HCT116 (cell line): ENCODE results near the gene CACNA2D3. TPM values are rescaled to one million over a fixed set of nuclear protein-coding genes. Genes with fewer than 3 reads are reported as not detected.

Experiments used
- ATAC-seq: fragments of 200-7000 bp; cut with Tn5 transposase; 2 replicates; pipeline ENCODE4 v1.9.1; 2020; ENCODE audit warnings: mild to moderate bottlenecking, moderate library complexity
- BruUV-seq: library from RNA; stranded (reverse); fragments of 400-500 nt; replicated peaks from 2 replicates; lab custom pipeline; 2021; lab: Mats Ljungman, UMichigan
- CTCF ChIA-PET: fragments of 300-600 bp; sonication (Branson Sonifier 250); formaldehyde crosslinking; loops from one replicate; lab custom pipeline; 2021; ENCODE audit warnings: antibody characterized with exemption; lab: Charles Lee
- POLR2A ChIA-PET: fragments of 300-600, 350-600 bp; sonication (Branson Sonifier 250); formaldehyde crosslinking; loops from one replicate; lab custom pipeline; 2021; ENCODE audit warnings: antibody characterized with exemption; lab: Charles Lee
- RAD21 ChIA-PET, 2 experiments: fragments of 300-600 bp; sonication (Branson Sonifier 250); formaldehyde crosslinking; loops; one replicate each; lab custom pipeline; 2023; ENCODE audit warnings: low total read pairs in 2 of 2; ENCODE audit not compliant: uncharacterized antibody in 2 of 2, unreplicated experiment in 2 of 2, low non-redundant PET in 1 of 2; lab: Charles Lee
- DNase-seq: peaks from one replicate; pipeline ENCODE4 v3.0.0-alpha.2; 2010; ENCODE audit warnings: low read depth, low spot score
- H2AFZ ChIP-seq: fragments of 200-600 bp; shearing (Covaris generic), sonication (generic); 2 replicates; pipeline ENCODE4 v1.6.1; 2017; ENCODE audit warnings: low read depth, mixed run types, mixed read lengths, antibody characterized with exemption, low read length; ENCODE audit not compliant: poor library complexity, severe bottlenecking
- H3K27ac ChIP-seq: 2 replicates; pipeline ENCODE4 v1.5.1; 2012; ENCODE audit warnings: low read depth, low read length
- H3K27me3 ChIP-seq: fragments of 200-600 bp; sonication (generic); 2 replicates; pipeline ENCODE4 v1.6.1; 2016; ENCODE audit warnings: mixed run types, low read length, mixed read lengths; ENCODE audit not compliant: insufficient read depth
- H3K36me3 ChIP-seq, 2 experiments: fragments of 200-500 bp in 1 of 2; fragments of 200-600 bp in 1 of 2; sonication (Bioruptor generic) in 1 of 2; sonication (generic) in 1 of 2; 2 replicates each; pipeline versions ENCODE4 v1.5.1 to v1.6.1; 2014 to 2016; ENCODE audit warnings: low read length in 2 of 2, inconsistent platforms in 1 of 2, mixed read lengths in 1 of 2, mixed run types in 1 of 2; ENCODE audit not compliant: insufficient read depth in 2 of 2, control insufficient read depth in 1 of 2
- H3K4me1 ChIP-seq, 2 experiments: fragments of 200-600 bp in 1 of 2; sonication (generic) in 1 of 2; 2 replicates each; pipeline versions ENCODE4 v1.5.1 to v1.6.1; 2012 to 2017; ENCODE audit warnings: low read length in 2 of 2, inconsistent platforms in 1 of 2, mild to moderate bottlenecking in 1 of 2, mixed read lengths in 1 of 2, mixed run types in 1 of 2, moderate library complexity in 1 of 2; ENCODE audit not compliant: insufficient read depth in 2 of 2, control insufficient read depth in 1 of 2
- H3K4me2 ChIP-seq: fragments of 200-600 bp; sonication (generic); 2 replicates; pipeline ENCODE4 v1.6.1; 2017; ENCODE audit warnings: mixed run types, low read length, mixed read lengths
- H3K4me3 ChIP-seq, 2 experiments: fragments of 200-600 bp in 1 of 2; sonication (generic) in 1 of 2; replicated peaks in 1 of 2; 2 replicates each; pipeline ENCODE4 v1.5.1; 2011 to 2016; ENCODE audit warnings: low read length in 2 of 2, control low read depth in 1 of 2, low read depth in 1 of 2, mild to moderate bottlenecking in 1 of 2, mixed read lengths in 1 of 2, mixed run types in 1 of 2
- H3K79me2 ChIP-seq: fragments of 200-600 bp; sonication (generic); 2 replicates; pipeline ENCODE4 v1.6.1; 2017; ENCODE audit warnings: mild to moderate bottlenecking, mixed run types, low read length, moderate library complexity, mixed read lengths; ENCODE audit not compliant: insufficient read depth
- H3K9ac ChIP-seq: fragments of 200-600 bp; sonication (generic); 2 replicates; pipeline ENCODE4 v1.6.1; 2016; ENCODE audit warnings: low read length, mixed read lengths
- H3K9me2 ChIP-seq: fragments of 200-600 bp; sonication (generic), shearing (Covaris generic); 2 replicates; pipeline ENCODE4 v1.6.1; 2017; ENCODE audit warnings: mixed run types, mild to moderate bottlenecking, moderate library complexity; ENCODE audit not compliant: insufficient read depth
- H3K9me3 ChIP-seq, 2 experiments: fragments of 200-500 bp in 1 of 2; fragments of 200-600 bp in 1 of 2; sonication (Bioruptor generic) in 1 of 2; sonication (generic) in 1 of 2; 2 replicates each; pipeline ENCODE4 v1.6.1; 2014 to 2017; ENCODE audit warnings: low read length in 2 of 2, mixed read lengths in 2 of 2, inconsistent platforms in 1 of 2, low read depth in 1 of 2, mild to moderate bottlenecking in 1 of 2, mixed run types in 1 of 2, moderate library complexity in 1 of 2; ENCODE audit not compliant: control insufficient read depth in 1 of 2, insufficient read depth in 1 of 2
- H4K20me1 ChIP-seq: fragments of 200-600 bp; sonication (generic), shearing (Covaris generic); 2 replicates; pipeline ENCODE4 v1.6.1; 2017; ENCODE audit warnings: mixed run types, mild to moderate bottlenecking, moderate library complexity; ENCODE audit not compliant: insufficient read depth
- CBX3 ChIP-seq: IDR thresholded peaks from 2 replicates; pipeline ENCODE4 v1.6.1; 2012; ENCODE audit warnings: low read depth
- CTCF ChIP-seq, 3 experiments: fragments of 200-600 bp in 1 of 3; sonication (generic) in 1 of 3; IDR thresholded peaks in 2 of 3; conservative IDR thresholded peaks in 1 of 3; 2 replicates each; pipeline ENCODE4 v1.5.1; 2012 to 2017; ENCODE audit warnings: low read depth in 2 of 3, low read length in 2 of 3, antibody characterized with exemption in 1 of 3, borderline replicate concordance in 1 of 3, control low read depth in 1 of 3, mild to moderate bottlenecking in 1 of 3, mixed read lengths in 1 of 3, mixed run types in 1 of 3, moderate library complexity in 1 of 3; ENCODE audit not compliant: insufficient read depth in 1 of 3
- ELF1 ChIP-seq: IDR thresholded peaks from 2 replicates; pipeline ENCODE4 v1.6.1; 2012; ENCODE audit warnings: low read depth, borderline replicate concordance
- FOSL1 ChIP-seq: IDR thresholded peaks from 2 replicates; pipeline ENCODE4 v1.6.1; 2012; ENCODE audit warnings: low read depth
- MAX ChIP-seq: IDR thresholded peaks from 2 replicates; pipeline ENCODE4 v1.6.1; 2012
- POLR2A ChIP-seq: IDR thresholded peaks from 2 replicates; pipeline ENCODE4 v1.7.0; 2011; ENCODE audit warnings: borderline replicate concordance; ENCODE audit not compliant: insufficient read depth, insufficient read length; ENCODE audit errors: extremely low read depth
- POLR2AphosphoS5 ChIP-seq: IDR thresholded peaks from 2 replicates; pipeline ENCODE4 v1.6.1; 2011; ENCODE audit warnings: mild to moderate bottlenecking, low read depth, low read length, moderate library complexity
- RAD21 ChIP-seq: IDR thresholded peaks from 2 replicates; pipeline ENCODE4 v1.6.1; 2012; ENCODE audit warnings: low read depth, mild to moderate bottlenecking
- SIN3A ChIP-seq: IDR thresholded peaks from 2 replicates; pipeline ENCODE4 v1.6.1; 2012; ENCODE audit warnings: low read depth
- TCF7L2 ChIP-seq: IDR thresholded peaks from 2 replicates; pipeline ENCODE4 v1.7.0; 2011; ENCODE audit warnings: borderline replicate concordance, inconsistent platforms; ENCODE audit not compliant: insufficient read depth, insufficient read length; ENCODE audit errors: extremely low read depth
- YY1 ChIP-seq: IDR thresholded peaks from 2 replicates; pipeline ENCODE4 v1.6.1; 2011; ENCODE audit warnings: low read length, low read depth, moderate library complexity, mild to moderate bottlenecking; ENCODE audit not compliant: insufficient replicate concordance; ENCODE audit errors: extremely low read depth
- ZFX ChIP-seq: fragments of 450-650 bp; IDR thresholded peaks from 2 replicates; pipeline ENCODE4 v1.6.1; 2017
- ZNF274 ChIP-seq: fragments of 200-500 bp; sonication (Bioruptor generic); IDR thresholded peaks from 2 replicates; pipeline ENCODE4 v1.6.1; 2014; ENCODE audit warnings: mild to moderate bottlenecking, low read depth, low read length, inconsistent platforms
- intact Hi-C: fragments of 100-400 bp; cut with micrococcal nuclease; formaldehyde crosslinking; loops from 2 replicates; pipeline ENCODE4 v1.10.0; 2022
- total RNA-seq: library from RNA; stranded (reverse); gene quantifications from one replicate; pipeline ENCODE4 v1.2.1, GENCODE V29; 2021; ENCODE audit not compliant: unreplicated experiment

Gene CACNA2D3
- total RNA-seq, 1 experiment from 2014 or later = 0.20 TPM

- Histone ChIP-seq H3K9ac (no peak overlapping the region), H3K4me2 (no peak overlapping the region), H3K9me3 (no peaks in the 10 kb centered on the region; a peak in 2 of 4 replicates), H3K4me1 (no peaks in the 10 kb centered on the region), H3K4me3 (no peak overlapping the region), H3K79me2 (no peaks in the 10 kb centered on the region), H2AFZ (no peak overlapping the region), H3K27ac (no peak overlapping the region), H3K36me3 (no peaks in the 10 kb centered on the region), H4K20me1 (no peaks in the 10 kb centered on the region), H3K9me2 (no peaks in the 10 kb centered on the region), H3K27me3 (no peaks in the 10 kb centered on the region)
- TF ChIP-seq ZFX (no peak), MAX (no peak), ZNF274 (no peak), CBX3 (no peak), POLR2A (no peak), SIN3A (no peak), TCF7L2 (no peak), FOSL1 (no peak), ELF1 (no peak), YY1 (no peak), RAD21 (no peak), POLR2AphosphoS5 (no peak), CTCF (IDR thresholded peaks at IDR 0.05 in 2 of 3, conservative IDR thresholded peaks at IDR 0.05 in 1 of 3; ENCODE audit: borderline replicate concordance in 1 of 3, insufficient read depth in 1 of 3, low read depth in 2 of 3, low read length in 2 of 3) (no peak)
- RAD21 ChIA-PET = no interaction called here
- ATAC-seq = no peak
- POLR2A ChIA-PET = no interaction called here
- DNase-seq = no peak
- CTCF ChIA-PET = no interaction called here
- intact Hi-C loops = no loop called here
- no TSS peak for BruUV-seq
Observed at GRCh38 chr3:54801977-54802376, 679.6 kb downstream of the CACNA2D3 start.
